ENCODE measurements around the gene UGT1A5.

DNA sequence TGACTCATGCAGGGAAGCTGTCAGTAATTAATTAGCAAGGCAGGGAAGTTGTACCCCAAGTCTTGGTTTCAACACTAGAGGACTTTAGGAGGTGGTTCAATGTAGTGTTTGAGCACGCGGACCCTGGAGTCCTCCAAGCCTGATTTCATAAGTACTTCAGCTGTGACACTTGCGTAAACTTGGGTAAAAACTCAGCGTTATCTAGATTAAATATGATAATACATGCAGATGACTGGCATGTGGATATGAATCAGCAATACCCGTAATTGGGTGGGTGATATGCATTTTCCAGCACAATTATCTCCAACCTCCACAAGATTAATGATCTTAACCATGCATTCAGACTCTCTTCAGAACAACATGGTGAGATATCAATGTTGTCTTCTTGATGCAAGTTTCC, 25.8 kb upstream of the UGT1A5 start:
- TF ChIP-seq, protein P1, sequence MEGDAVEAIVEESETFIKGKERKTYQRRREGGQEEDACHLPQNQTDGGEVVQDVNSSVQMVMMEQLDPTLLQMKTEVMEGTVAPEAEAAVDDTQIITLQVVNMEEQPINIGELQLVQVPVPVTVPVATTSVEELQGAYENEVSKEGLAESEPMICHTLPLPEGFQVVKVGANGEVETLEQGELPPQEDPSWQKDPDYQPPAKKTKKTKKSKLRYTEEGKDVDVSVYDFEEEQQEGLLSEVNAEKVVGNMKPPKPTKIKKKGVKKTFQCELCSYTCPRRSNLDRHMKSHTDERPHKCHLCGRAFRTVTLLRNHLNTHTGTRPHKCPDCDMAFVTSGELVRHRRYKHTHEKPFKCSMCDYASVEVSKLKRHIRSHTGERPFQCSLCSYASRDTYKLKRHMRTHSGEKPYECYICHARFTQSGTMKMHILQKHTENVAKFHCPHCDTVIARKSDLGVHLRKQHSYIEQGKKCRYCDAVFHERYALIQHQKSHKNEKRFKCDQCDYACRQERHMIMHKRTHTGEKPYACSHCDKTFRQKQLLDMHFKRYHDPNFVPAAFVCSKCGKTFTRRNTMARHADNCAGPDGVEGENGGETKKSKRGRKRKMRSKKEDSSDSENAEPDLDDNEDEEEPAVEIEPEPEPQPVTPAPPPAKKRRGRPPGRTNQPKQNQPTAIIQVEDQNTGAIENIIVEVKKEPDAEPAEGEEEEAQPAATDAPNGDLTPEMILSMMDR (IDR thresholded peaks at IDR 0.05): no peak
- no peak for TF ChIP-seq POLR2A (IDR thresholded peaks at IDR 0.05)
